OCI-M1 (cell line): ENCODE measurements around the gene EVPLL.
"Not testable (repeated sequence)": the region's sequence is repeated elsewhere in the genome, so short reads cannot be mapped to it uniquely, and the experiment has no call there.

Experiments
- DNase-seq: peaks from one replicate; lab custom pipeline; 2025; lab: John Stamatoyannopoulos, UW

The EVPLL gene

GRCh38 chr17:18379246-18380146, 1.9 kb downstream of the EVPLL start:
- DNase-seq = no peak

DNA sequence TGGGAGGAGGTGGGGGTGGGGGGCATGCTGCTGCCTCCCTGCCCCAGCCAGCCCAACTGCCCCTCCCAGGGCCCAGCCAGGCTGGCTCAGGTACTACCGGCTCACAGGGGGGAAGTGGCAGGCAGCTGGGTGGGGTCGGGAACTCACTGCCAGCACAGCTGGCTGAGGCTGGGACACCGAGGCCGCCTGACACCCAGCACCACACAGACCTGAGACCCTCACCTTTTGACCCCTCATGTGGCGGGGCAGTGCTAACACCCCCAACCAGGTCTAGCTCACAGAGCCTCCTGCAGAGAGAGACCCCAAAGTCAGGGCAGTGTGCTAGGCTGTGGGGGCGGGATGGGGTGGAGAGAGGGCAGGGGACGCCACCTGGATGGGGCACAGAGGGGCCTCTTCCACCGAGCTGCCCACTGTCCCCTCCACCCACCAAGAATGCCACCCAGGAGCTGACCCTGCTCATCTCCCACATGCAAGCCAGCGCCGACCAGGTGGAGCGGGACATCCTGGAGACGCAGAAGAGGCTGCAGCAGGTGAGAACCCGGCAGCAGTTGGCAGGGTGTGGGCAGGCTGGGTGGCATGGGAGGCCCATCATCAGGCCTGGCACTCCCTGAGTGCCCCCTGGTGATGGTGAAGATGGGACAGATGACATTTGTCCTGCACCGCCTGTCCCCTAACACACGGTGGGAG, 3.0 kb downstream of the EVPLL start:
- no peak for DNase-seq

GRCh38 chr17:18381158-18381952, 3.8 kb downstream of the EVPLL start:
- no peak for DNase-seq

DNA sequence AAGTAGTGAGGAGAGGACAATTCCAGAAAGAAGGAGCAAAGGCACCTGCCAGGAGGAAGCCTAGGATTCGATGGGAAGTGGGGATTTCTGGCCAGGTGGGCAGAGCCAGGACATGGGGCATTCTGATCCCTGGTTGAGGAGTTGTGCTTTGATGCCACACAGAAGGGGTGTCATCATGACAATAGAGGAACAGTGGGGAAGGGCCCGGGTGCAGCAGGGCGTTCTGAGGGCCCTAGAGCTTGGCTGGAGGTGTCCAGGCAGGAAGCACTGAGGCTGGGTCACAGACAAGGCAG, 4.3 kb downstream of the EVPLL start:
- DNase-seq = no peak

GRCh38 chr17:18382441-18383078, 5.0 kb downstream of the EVPLL start:
- DNase-seq = no peak

GRCh38 chr17:18383079-18383481, 5.5 kb downstream of the EVPLL start:
- DNase-seq = not testable (repeated sequence)

DNA sequence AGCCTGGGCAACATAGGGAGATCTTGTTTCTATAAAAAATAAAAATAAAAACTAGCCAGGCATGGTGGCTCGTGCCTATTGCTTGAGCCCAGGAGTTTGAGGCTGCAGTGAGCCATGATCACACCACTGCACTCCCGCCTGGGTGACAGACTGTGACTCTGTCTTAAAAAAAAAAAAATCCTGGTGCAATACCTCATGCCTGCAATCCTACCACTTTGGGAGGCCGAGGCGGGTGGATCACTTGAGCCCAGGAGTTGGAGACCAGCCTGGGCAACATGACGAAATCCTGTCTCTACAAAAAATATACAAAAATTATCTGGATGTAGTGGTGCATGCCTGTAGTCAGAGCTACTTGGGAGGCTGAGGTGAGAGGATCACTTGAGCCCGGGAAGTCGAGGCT, 6.7 kb downstream of the EVPLL start:
- DNase-seq = not testable (repeated sequence)

DNA sequence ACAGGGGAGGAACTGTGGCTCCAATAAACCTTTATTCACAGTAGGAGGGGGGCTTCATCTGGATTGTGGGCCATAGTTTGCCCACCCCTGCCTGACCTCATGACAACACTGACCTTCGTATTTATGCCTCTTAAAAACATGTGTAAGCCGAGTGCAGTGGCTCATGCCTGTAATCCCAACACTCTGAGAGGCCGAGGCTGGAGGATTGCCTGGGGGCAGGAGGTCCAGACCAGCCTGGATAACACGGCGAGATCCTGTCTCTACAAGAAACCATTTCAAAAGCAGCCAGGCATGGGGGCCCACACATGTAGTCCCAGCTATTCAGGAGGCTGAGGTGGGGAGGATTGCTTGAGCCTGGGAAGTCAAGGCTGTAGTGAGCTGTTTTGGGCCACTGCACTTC, 10.0 kb downstream of the EVPLL start:
- not testable (repeated sequence) for DNase-seq

GRCh38 chr17:18388266-18388665, 10.7 kb downstream of the EVPLL start:
- DNase-seq = not testable (repeated sequence)

DNA sequence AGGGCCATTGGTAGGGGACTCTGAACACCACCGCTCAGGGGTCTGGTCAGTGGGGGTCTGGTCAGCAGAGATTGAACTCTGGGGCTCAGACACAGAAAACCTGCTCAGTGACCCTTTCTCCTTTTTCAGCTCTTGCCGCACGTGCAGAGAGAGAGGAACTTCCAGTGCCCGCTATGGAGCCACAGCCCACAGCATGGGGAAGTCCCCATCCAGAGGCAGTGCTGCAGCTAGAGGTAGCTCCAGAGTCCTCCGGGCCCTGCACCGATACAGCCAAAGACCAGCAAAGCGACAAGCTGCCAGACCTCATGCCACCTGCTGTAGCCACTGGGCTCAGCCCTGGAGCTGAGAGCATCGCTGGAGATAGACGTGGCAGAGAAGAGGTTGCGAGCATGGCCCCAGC, 11.2 kb downstream of the EVPLL start:
- not testable (repeated sequence) for DNase-seq

- DNase-seq = not testable (repeated sequence)
Observed at GRCh38 chr17:18401872-18402590, 24.5 kb downstream of the EVPLL start.

GRCh38 chr17:18403166-18403565, 25.6 kb downstream of the EVPLL start:
- peak; percentile 17 for DNase-seq

DNA sequence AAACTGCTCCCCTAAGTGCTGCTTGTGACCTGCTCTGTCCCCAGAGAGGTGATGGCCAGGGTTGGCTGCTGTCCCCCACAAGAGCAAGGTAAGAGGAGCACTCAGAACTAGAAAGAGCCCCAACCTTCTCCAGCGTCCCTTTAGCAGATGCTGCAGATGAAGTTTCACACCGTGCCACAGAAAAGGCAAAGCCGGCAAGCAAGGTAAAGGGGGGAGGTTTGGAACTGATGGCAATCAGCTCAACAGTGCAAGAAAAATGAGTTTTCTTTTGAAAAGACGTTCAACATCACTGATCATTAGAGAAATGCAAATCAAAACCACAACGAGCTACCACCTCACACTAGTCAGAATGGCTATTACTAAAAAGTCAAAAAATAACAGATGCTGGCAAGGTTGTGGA, 26.0 kb downstream of the EVPLL start:
- not testable (repeated sequence) for DNase-seq

DNA sequence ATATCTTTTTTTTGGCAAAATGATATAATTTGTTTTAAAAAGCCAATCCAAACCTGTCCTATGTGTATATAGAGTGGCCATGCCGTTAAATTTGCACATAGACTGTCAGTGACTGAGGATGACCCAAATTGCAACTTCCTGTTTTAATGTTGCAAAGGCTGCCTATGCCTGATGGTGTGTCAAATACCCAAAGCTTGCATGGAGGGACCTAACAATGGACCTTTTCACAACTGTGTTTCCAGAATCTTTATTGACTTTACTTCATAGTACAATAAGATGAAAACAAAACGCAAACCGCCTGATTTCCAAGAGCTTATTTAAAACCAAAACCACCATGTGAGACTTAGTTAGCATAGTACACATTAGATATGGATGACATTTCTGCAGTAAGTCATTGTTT, 31.3 kb downstream of the EVPLL start:
- DNase-seq = peak; percentile 49

DNA sequence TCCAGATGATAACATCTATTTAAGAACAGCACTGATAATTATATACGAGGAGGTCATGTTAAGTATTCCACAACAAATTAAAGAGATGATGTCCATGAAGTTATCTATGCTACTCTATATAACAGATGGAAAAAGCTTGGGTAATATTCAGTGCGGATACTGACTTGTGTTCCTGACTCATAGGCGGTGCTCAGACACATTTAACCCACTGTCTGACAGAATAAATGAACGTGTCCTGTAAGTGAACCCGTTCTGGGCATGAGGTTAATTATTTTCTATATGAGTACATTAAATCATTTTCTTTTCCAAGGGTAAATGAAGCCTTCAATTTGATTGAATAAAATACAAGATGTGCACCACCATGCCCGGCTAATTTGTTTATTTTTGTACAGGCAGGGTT, 31.7 kb downstream of the EVPLL start:
- DNase-seq = not testable (repeated sequence)

GRCh38 chr17:18410736-18411135, 33.2 kb downstream of the EVPLL start:
- not testable (repeated sequence) for DNase-seq

DNA sequence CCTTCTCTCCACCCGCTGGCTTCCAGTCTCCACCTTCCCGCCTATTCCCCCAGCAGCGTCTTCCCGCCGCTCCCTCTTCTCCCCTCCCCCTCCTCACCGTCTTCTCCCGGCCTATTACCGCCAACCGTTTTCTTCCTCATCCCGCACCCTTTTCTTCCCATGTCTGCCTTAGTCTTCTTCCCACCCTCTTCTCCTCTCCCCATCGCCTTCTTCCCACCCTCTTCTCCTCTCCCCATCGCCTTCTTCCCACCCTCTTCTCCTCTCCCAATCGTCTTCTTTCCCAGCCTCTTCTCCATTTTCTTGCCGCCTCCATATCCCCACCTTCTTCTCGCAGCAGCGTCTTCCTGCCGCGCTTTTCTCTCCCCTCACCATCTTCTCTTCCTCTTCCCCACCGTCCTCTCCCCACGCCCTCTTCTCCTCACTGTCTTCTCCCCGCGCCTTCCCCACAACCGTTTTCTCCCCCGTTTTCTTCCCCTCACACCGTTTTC, 33.8 kb downstream of the EVPLL start:
- DNase-seq = peak; percentile 14

DNA sequence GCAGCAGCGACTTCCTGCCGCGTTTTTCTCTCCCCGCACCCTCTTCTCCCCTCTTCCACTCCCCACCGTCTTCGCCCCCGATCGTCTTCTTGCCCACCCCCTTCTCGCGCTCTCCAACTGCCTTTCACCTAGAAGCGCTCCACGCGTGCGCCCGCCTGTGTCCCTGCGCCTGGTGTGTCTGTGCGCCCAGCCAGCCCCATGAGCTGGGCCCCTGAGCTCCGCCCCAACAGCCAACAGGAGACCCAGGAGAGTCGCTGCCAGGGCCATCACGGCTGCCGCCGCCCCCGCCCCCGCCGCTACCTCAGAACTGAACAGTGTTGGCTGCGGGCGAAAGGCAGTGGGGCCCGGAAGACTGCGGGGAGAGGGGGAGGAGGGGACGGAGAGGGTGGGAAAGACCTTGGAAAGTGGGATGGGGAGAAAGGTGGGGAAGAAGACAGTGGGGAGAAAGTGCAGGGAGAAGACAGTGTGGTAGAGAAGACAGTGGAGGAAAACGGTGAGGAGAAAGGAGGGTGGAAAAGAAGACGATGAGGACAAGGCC, 34.5 kb downstream of the EVPLL start:
- DNase-seq = not testable (repeated sequence)

DNA sequence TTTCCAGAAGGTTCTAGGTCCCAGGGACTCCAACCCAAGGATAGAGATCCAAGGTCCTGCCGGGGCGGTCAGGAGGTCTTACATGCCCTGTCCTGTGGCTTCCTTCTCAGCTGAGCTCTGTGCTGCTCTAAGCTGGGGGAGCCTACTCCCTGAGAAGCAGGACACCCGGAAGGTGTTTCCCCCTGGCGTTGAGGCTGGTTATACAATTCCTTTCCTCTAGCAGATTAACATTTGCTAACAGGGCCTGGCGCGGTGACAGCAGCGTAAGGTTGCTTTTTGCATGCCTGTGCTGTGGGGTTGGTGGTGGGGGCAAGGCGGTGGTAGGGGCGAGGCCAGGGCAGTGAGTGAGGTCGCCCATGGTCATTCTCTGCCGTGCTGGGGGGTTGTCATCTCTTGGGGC, 43.9 kb downstream of the EVPLL start:
- DNase-seq = not testable (repeated sequence)

DNA sequence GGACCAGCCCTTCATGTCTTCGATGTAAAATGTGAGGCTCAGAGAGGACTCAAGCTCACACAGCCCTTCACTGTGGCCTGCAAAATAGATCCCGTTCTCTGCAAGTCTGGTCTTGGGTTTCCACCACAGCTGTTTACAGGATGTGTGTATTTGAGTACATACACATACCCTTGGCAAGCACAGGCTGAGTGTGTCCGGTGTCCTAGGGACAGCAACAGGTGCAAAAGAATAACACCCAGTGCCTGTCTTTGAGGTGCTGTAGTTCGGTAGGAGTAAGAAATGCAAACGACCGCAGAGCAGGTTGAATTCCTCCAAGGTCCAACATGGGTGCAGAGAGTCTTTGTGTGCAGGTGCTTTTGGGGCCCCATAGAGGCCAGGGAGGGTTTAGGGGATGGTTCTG, 44.9 kb downstream of the EVPLL start:
- DNase-seq = not testable (repeated sequence)

- not testable (repeated sequence) for DNase-seq
Observed at GRCh38 chr17:18423015-18423414, 45.4 kb downstream of the EVPLL start.
